Measurements from ENCODE around the gene MSRB1. TPM values are rescaled to one million over a fixed set of nuclear protein-coding genes. Genes with fewer than 3 reads are reported as not detected.

Gene MSRB1
- total RNA-seq, 1 experiment from 2014 or later = 26.4 TPM

DNA sequence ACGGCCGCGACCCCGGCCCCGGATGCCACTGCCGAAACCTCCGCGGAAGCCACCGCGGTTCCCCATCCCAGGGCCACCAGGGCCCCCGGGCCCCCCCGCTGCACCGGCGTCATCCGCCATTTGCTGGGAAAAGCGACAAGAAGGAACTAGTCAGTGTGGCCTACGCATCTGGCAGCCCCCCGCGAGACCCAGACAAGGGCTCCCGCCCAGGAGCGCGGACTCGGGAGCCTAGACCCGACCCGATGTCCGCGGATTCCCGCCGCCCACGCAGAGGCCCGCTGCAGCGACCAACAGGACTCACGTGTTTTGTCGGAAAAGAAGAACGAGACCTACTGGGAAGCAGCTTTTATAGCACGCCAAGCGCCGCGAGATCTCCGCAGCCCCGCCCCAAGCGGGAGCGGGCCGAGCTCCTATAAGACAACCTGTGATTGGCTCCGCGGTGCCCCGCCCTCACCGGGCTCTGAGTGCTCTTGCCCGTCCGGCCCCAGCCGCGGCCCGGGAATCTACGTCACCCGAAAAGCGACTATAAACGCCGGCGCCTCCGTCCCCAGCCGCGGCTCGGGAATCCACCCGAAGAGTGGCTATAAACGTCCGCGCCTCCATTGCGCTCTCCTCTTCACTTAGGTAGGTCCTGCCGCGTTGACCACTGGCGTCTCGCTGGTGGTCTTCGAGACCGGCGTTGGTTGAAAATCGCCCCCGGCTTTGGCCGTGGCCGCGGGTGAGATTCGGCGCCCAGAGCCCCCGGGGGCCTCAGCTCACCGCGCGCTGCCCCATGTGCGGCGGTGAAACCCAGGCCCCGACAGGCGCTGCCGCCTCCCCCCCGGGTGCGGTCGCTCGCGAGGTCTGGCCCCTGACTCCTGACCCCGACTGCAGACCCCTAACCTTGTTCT is 21.8 kb upstream of the MSRB1 start, which contains the start of gene RPS2:
Gene RPS2, minus strand, starts transcription at position 321 of the 890 bp plus-strand sequence. Its CDS starts 201 bp downstream, at position 120.
- ChIA-PET CTCF (interaction anchor here (0.7 to 1.0 kb wide), 9 partner anchors 13 to 83 kb away, joined by 3 to 12 read pairs (median 4); partner anchors contain the start of genes NOXO1, NTHL1 and TSC2), POLR2A (interaction anchor here (0.7 to 2.3 kb wide), 22 partner anchors 9 to 544 kb away, joined by 3 to 20 read pairs (median 5); partner anchors contain the start of genes FAHD1, MAPK8IP3, MSRB1 and NOXO1)
- DNase-seq (ENCODE audit: low spot score) = peak; percentile 99
- Mint-ChIP-seq H3K4me1 (peaks cover 39% of the 10 kb centered on the region), H3K4me3 (peak within 1 kb of the TSS; percentile 94), H3K27ac (peak within 1 kb of the TSS; percentile 97), H3K27me3 (ENCODE audit: low read depth) (no peaks in the 10 kb centered on the region), H3K36me3 (peaks cover 35% of the 10 kb centered on the region), H3K9me3 (no peaks in the 10 kb centered on the region)
- peak; percentile 51 for ATAC-seq
- TF ChIP-seq, protein P1, sequence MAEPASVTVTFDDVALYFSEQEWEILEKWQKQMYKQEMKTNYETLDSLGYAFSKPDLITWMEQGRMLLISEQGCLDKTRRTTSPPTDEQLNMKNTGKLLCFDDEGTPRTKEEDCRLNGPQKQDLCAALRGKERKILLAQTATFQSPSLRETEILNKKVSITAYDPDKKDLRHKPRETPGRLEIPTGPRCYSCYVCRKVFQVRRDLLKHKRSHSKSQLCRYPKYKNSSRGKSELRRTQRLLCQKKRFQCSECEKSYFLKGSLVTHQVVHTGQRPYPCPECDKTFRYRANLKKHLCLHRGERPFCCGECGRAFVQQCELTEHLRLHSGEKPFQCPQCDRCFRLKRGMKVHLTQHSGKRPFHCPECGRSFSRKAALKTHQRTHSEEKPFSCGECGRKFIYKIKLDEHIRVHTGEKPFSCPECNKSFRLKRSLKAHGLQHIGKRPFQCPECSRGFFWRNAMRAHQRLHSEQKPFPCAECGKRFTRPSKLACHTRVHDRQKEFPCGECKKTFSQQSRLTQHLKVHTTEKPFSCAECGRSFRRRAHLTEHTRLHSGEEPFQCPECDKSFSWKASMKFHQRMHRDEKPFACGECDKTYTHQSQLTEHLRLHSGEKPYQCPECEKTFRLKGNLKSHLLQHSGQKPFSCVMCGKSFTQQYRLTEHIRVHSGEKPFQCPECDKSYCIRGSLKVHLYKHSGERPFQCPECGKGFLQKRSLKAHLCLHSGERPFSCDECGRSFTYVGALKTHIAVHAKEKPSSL (CRISPR knock-in tag; conservative IDR thresholded peaks at IDR 0.05) = no peak; the same call in 1 of the 2 replicates
- TF ChIP-seq IRF2 (CRISPR knock-in tag; IDR thresholded peaks at IDR 0.05; ENCODE audit: borderline replicate concordance, low read depth) = no peak
- peak; percentile 73 for TF ChIP-seq SP1 (CRISPR knock-in tag; conservative IDR thresholded peaks at IDR 0.05)
- TF ChIP-seq ERG (CRISPR knock-in tag; IDR thresholded peaks at IDR 0.05) = 0 out of 2 replicates have a peak, but pooled peaks have one; percentile 59
- TF ChIP-seq NFYB (CRISPR knock-in tag; conservative IDR thresholded peaks at IDR 0.05; ENCODE audit: low read depth) = peak; percentile 76
- TF ChIP-seq ZBTB21 (CRISPR knock-in tag; IDR thresholded peaks at IDR 0.05; ENCODE audit: borderline replicate concordance) = 0 out of 2 replicates have a peak, but pooled peaks have one; percentile 9
- TF ChIP-seq PRDM15 (CRISPR knock-in tag; IDR thresholded peaks at IDR 0.05) = no peak
- TF ChIP-seq ZNF281 (CRISPR knock-in tag; IDR thresholded peaks at IDR 0.05) = no peak
- no peak for TF ChIP-seq ZBTB43 (CRISPR knock-in tag; IDR thresholded peaks at IDR 0.05)
- TF ChIP-seq MYBL2 (CRISPR knock-in tag; IDR thresholded peaks at IDR 0.05) = no peak
- no peak for TF ChIP-seq MLX (CRISPR knock-in tag; IDR thresholded peaks at IDR 0.05)
- TF ChIP-seq FOXK1 (CRISPR knock-in tag; IDR thresholded peaks at IDR 0.05) = peak; percentile 72
- TF ChIP-seq, protein P2, sequence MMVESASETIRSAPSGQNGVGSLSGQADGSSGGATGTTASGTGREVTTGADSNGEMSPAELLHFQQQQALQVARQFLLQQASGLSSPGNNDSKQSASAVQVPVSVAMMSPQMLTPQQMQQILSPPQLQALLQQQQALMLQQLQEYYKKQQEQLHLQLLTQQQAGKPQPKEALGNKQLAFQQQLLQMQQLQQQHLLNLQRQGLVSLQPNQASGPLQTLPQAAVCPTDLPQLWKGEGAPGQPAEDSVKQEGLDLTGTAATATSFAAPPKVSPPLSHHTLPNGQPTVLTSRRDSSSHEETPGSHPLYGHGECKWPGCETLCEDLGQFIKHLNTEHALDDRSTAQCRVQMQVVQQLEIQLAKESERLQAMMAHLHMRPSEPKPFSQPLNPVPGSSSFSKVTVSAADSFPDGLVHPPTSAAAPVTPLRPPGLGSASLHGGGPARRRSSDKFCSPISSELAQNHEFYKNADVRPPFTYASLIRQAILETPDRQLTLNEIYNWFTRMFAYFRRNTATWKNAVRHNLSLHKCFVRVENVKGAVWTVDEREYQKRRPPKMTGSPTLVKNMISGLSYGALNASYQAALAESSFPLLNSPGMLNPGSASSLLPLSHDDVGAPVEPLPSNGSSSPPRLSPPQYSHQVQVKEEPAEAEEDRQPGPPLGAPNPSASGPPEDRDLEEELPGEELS (CRISPR knock-in tag; IDR thresholded peaks at IDR 0.05) = peak; percentile 20; the same call in 1 of the 2 replicates
- TF ChIP-seq ZMAT4 (CRISPR knock-in tag; IDR thresholded peaks at IDR 0.05) = peak; percentile 69; the same call in 1 of the 2 replicates
- TF ChIP-seq NFATC4 (CRISPR knock-in tag; IDR thresholded peaks at IDR 0.05) = no peak; the same call in none of the 2 replicates
- TF ChIP-seq, protein P3, sequence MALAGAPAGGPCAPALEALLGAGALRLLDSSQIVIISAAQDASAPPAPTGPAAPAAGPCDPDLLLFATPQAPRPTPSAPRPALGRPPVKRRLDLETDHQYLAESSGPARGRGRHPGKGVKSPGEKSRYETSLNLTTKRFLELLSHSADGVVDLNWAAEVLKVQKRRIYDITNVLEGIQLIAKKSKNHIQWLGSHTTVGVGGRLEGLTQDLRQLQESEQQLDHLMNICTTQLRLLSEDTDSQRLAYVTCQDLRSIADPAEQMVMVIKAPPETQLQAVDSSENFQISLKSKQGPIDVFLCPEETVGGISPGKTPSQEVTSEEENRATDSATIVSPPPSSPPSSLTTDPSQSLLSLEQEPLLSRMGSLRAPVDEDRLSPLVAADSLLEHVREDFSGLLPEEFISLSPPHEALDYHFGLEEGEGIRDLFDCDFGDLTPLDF (CRISPR knock-in tag; IDR thresholded peaks at IDR 0.05) = no peak
- no peak; the same call in 1 of the 2 replicates for TF ChIP-seq ATF3 (CRISPR knock-in tag; conservative IDR thresholded peaks at IDR 0.05)
- 0 out of 2 replicates have a peak, but pooled peaks have one; percentile 25 for TF ChIP-seq GABPB1 (CRISPR knock-in tag; IDR thresholded peaks at IDR 0.05)

All from WTC11 (cell line).